Gastroesophageal sphincter (tissue), 4 donors: ENCODE data around the gene ZNF362. TPM values are rescaled to one million over a fixed set of nuclear protein-coding genes. Genes with fewer than 3 reads are reported as not detected.

ENCODE experiments used
- ATAC-seq: fragments of 150-250 bp; one replicate; pipeline ENCODE4 v1.9.1; 2016; ENCODE audit warnings: mild to moderate bottlenecking, moderate library complexity
- H3K27ac ChIP-seq, 4 donors: fragments of 200-600 bp; sonication (generic) in 3 of 4; 1 replicate in 3 of 4; 2 replicates in 1 of 4; pipeline ENCODE4 v1.5.1; 2016 to 2019
- H3K27me3 ChIP-seq: fragments of 200-600 bp; sonication (generic); one replicate; pipeline ENCODE4 v1.5.1; 2019
- H3K36me3 ChIP-seq, 2 donors: fragments of 200-600 bp; sonication (generic); one replicate each; pipeline ENCODE4 v1.5.1; 2019; ENCODE audit warnings: control low read depth in 1 of 2
- H3K4me1 ChIP-seq, 3 donors: fragments of 200-600 bp; sonication (generic); 1 replicate in 2 of 3; 2 replicates in 1 of 3; pipeline ENCODE4 v1.5.1; 2016 to 2019; ENCODE audit warnings: control low read depth in 2 of 3
- H3K4me3 ChIP-seq, 2 donors: fragments of 200-600 bp; sonication (generic); one replicate each; pipeline ENCODE4 v1.5.1; 2019; ENCODE audit warnings: mild to moderate bottlenecking in 1 of 2, moderate library complexity in 1 of 2
- H3K9me3 ChIP-seq, 3 donors: fragments of 200-600 bp; sonication (generic); one replicate each; pipeline ENCODE4 v1.5.1; 2017 to 2019; ENCODE audit warnings: control low read depth in 2 of 3
- CTCF ChIP-seq, 4 experiments: fragments of 200-600 bp in 2 of 4; fragments of 450-650 bp in 2 of 4; sonication (generic) in 1 of 4; IDR thresholded peaks; one replicate each; pipeline ENCODE4 v1.5.1; 2017 to 2019; ENCODE audit warnings: antibody characterized with exemption in 4 of 4, mild to moderate bottlenecking in 2 of 4, moderate library complexity in 2 of 4
- EP300 ChIP-seq: sonication (generic); formaldehyde crosslinking; IDR thresholded peaks from one replicate; pipeline ENCODE4 v1.6.1; 2017; ENCODE audit warnings: antibody characterized with exemption, mild to moderate bottlenecking
- POLR2A ChIP-seq, 2 donors: fragments of 450-650 bp; IDR thresholded peaks; one replicate each; pipeline ENCODE4 v1.6.1; 2017; ENCODE audit warnings: antibody characterized with exemption in 2 of 2, mild to moderate bottlenecking in 2 of 2, moderate library complexity in 1 of 2
- POLR2AphosphoS5 ChIP-seq: sonication (generic); formaldehyde crosslinking; IDR thresholded peaks from one replicate; pipeline ENCODE4 v1.6.1; 2017; ENCODE audit warnings: antibody characterized with exemption
- WGBS, 2 donors: methylation state at CpG; one replicate each; pipeline ENCODE4 v1.1.5; 2018; ENCODE audit warnings: low coverage in 1 of 2; 5-methylcytosine and 5-hydroxymethylcytosine counted together
- total RNA-seq, 4 donors: library from RNA; depleted of rRNA; stranded (reverse); fragments of >200 nt; gene quantifications; one replicate each; pipeline ENCODE4 v1.1.0, GENCODE V29; 2016

ZNF362 gene
- total RNA-seq, 4 donors from 2014 or later = 14.6 to 29.2 (median 24.1) TPM

GRCh38 chr1:33273406-33273805, 17.1 kb downstream of the ZNF362 start:
- H3K4me1 ChIP-seq = peaks cover 0 to 43% (median 13%) of the 10 kb centered on the region in 3 donors
- 83% methylated on average over 1 of the region's 3 CpGs for WGBS, 2 donors
- no peak overlapping the region for H3K4me3 ChIP-seq
- H3K27ac ChIP-seq = no peak overlapping the region
- TF ChIP-seq POLR2A (IDR thresholded peaks at IDR 0.05) (no peak), POLR2AphosphoS5 (no peak), CTCF (IDR thresholded peaks at IDR 0.05) (no peak), EP300 (no peak)
- peaks cover 0 to 50% of the 10 kb centered on the region in 2 donors for H3K36me3 ChIP-seq
- no peak for ATAC-seq
- no peaks in the 10 kb centered on the region for H3K27me3 ChIP-seq
- H3K9me3 ChIP-seq = no peaks in the 10 kb centered on the region

- 50 to 90% methylated on average over 2 to 6 of the region's 7 CpGs for WGBS, 2 donors
- peaks cover 0 to 56% of the 10 kb centered on the region in 2 donors for H3K36me3 ChIP-seq
- TF ChIP-seq POLR2AphosphoS5 = no peak
- TF ChIP-seq EP300 = no peak
- TF ChIP-seq CTCF (IDR thresholded peaks at IDR 0.05) = no peak
- TF ChIP-seq POLR2A (IDR thresholded peaks at IDR 0.05) = no peak
- H3K27me3 ChIP-seq = no peaks in the 10 kb centered on the region
- no peak for ATAC-seq
- no peak overlapping the region for H3K27ac ChIP-seq
- no peaks in the 10 kb centered on the region for H3K9me3 ChIP-seq
- H3K4me3 ChIP-seq = no peak overlapping the region
- peaks cover 0 to 37% (median 8%) of the 10 kb centered on the region in 3 donors for H3K4me1 ChIP-seq
These were observed 17.7 kb downstream of the ZNF362 start for GRCh38 chr1:33273961-33274371.

GRCh38 chr1:33274446-33274845, 18.2 kb downstream of the ZNF362 start:
- 100% methylated on average over 1 of the region's 1 CpG for WGBS, 2 donors
- peaks cover 0 to 32% (median 7%) of the 10 kb centered on the region in 3 donors for H3K4me1 ChIP-seq
- no peak overlapping the region for H3K4me3 ChIP-seq
- no peaks in the 10 kb centered on the region for H3K27me3 ChIP-seq
- peaks cover 0 to 56% of the 10 kb centered on the region in 2 donors for H3K36me3 ChIP-seq
- no peaks in the 10 kb centered on the region for H3K9me3 ChIP-seq
- ATAC-seq = no peak
- H3K27ac ChIP-seq = no peak overlapping the region
- TF ChIP-seq POLR2A (IDR thresholded peaks at IDR 0.05) (no peak), CTCF (IDR thresholded peaks at IDR 0.05) (no peak), EP300 (no peak), POLR2AphosphoS5 (no peak)

GRCh38 chr1:33275195-33275594, 18.9 kb downstream of the ZNF362 start:
- Histone ChIP-seq H3K4me1 (peaks cover 0 to 25% (median 7%) of the 10 kb centered on the region in 3 donors), H3K36me3 (peaks cover 0 to 63% of the 10 kb centered on the region in 2 donors), H3K27me3 (no peaks in the 10 kb centered on the region), H3K27ac (no peak overlapping the region), H3K4me3 (no peak overlapping the region), H3K9me3 (no peaks in the 10 kb centered on the region)
- TF ChIP-seq CTCF (IDR thresholded peaks at IDR 0.05) = no peak
- no peak for TF ChIP-seq POLR2A (IDR thresholded peaks at IDR 0.05)
- TF ChIP-seq POLR2AphosphoS5 = no peak
- no peak for TF ChIP-seq EP300
- WGBS, 2 donors = 78 to 86% methylated on average over 1 to 5 of the region's 6 CpGs
- no peak for ATAC-seq

GRCh38 chr1:33275706-33276572, 19.6 kb downstream of the ZNF362 start:
- Histone ChIP-seq H3K36me3 (peaks cover 0 to 64% of the 10 kb centered on the region in 2 donors), H3K27ac (no peak overlapping the region)
- WGBS, 2 donors = no CpG with 5 or more reads among the region's 45 CpGs

More at GRCh38 chr1:33275706-33276572, 19.6 kb downstream of the ZNF362 start:
- Histone ChIP-seq H3K9me3 (no peaks in the 10 kb centered on the region), H3K27me3 (no peaks in the 10 kb centered on the region), H3K4me1 (peaks cover 0 to 17% (median 3%) of the 10 kb centered on the region in 3 donors), H3K4me3 (no peak overlapping the region)
- TF ChIP-seq CTCF (IDR thresholded peaks at IDR 0.05) (no peak), EP300 (no peak), POLR2AphosphoS5 (no peak), POLR2A (IDR thresholded peaks at IDR 0.05) (no peak)
- no peak for ATAC-seq
